Epidermal melanocyte (primary cell): ENCODE measurements around the gene DROSHA.
"Not testable (repeated sequence)": the region's sequence is repeated elsewhere in the genome, so short reads cannot be mapped to it uniquely, and the experiment has no call there.

Source experiments
- DNase-seq: peaks from one replicate; pipeline ENCODE4 v3.0.0; 2011; ENCODE audit warnings: low spot score; ENCODE audit not compliant: insufficient read length

DROSHA gene

DNA sequence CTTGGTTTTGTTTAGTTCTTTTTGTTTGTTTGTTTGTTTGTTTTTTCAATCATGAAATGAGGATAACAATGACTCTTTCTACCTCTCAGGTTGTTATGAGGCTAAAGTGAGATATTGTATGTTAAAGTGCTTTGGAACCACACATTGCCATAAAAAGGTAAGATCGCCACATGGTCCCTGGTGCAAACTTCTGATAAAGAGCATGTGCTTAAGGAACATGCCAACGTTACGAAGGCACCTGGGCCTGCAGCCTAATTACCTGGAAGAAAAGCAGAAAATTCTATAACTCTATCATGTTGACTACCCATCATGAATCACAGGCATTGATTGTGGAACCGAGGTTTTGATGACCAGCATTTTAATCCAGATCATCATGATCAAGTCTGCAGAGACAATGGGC, 151.8 kb downstream of the DROSHA start:
- no peak for DNase-seq

DNA sequence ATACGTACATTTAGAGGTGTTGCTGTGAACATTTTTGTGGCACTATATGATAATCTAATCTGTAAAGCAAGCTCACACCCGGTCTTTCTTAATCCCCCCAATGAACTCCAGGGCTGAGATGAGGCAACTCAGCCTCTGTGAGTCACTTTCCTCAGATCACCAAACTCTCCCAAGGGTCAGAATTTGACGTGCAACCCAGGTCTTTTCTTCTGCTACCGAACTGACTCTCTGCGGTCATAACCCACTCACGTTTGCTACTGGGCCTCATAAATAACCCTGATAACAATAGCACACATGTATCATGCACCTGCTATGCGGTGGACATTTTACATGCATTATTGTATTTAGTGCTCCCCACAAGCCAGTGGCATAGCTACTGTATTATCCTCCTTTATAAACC, 153.1 kb downstream of the DROSHA start:
- no peak for DNase-seq

DNA sequence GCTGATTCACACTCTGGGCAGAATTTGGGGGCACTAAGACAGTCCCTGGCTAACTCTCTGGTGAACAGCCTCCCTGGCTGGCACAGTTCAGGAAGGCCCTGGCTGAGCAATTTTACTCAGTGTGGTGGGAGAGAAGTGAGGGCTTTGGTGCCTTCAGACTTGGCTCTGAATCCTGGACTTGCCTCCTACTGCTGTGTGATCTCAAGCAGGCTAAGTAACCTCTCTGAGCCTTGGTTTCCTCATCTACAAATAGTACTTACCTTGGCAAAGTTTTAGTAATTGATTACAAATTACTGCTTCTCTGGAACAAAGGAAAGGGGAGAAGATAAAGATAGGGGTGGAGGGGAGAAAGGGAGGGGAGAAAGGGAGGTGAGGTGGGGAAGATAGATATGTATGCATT, 153.8 kb downstream of the DROSHA start:
- no peak for DNase-seq

- no peak for DNase-seq
Measured at GRCh38 chr5:31377274-31377946, 154.5 kb downstream of the DROSHA start.

DNA sequence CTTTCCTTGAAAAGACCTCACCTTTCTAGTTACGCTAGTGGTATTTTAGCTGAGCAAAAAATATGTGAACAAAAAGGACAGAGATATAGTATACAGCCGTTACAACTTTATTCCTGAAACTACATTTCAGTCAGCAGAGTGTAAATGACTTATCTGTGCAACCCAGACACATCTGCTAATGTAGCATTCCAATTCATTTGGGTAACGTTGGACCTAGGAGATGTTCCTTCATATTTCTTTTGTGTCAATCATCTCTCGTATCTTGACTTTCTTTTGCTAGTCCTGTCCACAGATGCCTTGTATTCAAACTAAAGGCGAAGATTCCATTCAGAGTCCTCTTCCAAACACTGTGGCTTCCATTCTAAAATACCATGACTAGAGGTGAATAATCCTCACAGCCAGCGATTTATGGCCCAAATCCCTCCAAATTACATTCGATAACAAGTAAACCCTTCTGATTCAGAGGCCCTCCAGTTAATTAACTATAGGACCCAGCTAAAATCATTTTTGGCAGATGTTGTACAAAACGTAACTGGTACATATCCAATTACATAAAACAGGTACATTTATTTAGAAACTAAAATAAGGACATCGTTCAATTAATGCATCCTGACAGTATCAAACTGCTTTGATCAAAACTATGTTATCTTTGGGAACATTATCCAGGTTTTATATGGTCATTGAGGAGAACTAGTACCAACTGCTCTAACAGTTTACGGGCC, 155.7 kb downstream of the DROSHA start:
- DNase-seq: no peak

- no peak for DNase-seq
Measured at GRCh38 chr5:31372124-31372523, 159.8 kb downstream of the DROSHA start.

- DNase-seq: no peak
Measured at GRCh38 chr5:31366941-31367340, 165.0 kb downstream of the DROSHA start.

DNA sequence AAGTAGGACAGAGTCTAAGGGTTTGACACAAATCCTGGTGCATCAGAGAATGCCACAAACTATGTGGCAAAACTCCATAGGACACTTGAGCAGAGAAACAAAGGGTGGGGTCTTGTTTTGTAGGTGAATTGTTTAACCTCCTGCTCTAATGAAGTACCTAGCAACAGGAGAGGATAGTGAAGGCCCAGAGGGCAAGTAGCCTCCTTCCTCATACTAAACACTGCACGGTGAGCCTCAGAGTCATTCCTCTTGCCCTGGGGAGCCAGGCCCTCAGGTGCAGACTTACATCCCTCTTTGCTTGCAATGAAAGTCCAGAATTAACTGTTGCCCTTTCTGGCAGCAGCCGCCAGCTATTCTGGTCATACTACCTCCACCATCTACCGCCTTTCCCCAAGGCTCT, 166.1 kb downstream of the DROSHA start:
- DNase-seq: no peak

DNA sequence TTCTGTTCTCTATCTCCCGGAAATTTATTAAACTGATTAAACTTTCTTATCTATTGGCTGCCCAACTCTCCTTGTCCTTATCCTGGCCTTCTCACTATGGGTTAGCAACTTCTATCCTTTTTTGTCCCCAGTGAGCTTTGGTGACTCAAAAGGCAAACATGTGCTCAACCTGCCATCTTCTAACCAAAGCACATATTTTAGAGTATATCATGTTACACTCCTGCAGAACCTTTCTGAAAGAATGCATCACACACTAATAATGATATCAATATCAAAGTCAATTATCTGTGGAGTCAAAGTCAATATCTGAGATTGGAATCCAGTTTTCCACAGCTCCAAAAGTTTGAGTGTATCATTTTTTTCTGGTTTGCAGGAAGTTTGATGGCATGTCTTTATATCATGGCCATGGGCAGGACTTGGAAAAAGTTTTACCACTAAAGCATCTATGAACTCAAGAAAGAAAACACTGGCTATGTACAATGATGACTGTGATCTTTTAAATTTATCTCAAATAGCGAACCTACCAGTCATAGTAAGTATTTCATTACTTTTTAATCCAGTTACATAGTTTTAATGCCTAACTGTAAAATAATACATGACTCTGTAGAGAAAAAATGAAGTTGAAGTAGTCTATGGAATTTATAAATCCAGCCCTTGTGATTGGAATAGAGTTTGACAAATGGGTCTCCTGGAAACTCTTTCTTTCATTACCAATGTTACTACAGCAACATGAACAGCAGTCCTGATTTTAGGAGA, 166.8 kb downstream of the DROSHA start:
- no peak for DNase-seq

DNA sequence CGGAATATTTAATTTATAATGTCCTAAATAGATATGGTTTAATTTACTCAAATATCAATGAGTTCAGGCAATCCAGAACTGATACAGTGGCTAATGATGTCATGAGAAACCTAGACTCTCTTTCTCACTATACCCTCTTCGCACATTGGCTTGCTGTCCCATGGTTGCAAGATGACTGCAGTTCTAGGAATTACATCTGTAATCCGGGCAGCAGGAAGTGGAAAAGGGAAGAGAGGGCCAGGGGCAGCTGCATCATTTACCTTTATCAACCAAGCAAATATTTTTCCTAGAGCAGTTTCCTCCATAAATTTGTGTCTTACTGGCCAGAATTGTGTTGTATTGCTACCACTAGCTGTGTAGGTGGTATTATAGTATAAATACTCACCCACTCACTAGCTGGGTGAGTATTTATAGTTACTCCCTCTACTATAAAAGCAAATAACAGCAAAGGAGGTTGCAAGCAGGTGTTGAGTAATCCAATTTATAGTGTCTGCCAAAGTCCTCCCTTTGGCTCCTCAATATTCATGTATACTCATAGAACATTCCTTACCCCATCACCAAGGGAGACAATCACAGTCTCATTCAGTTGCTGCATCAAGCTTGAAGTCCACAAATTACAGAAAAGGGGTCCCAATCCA, 168.8 kb downstream of the DROSHA start:
- DNase-seq: no peak

DNA sequence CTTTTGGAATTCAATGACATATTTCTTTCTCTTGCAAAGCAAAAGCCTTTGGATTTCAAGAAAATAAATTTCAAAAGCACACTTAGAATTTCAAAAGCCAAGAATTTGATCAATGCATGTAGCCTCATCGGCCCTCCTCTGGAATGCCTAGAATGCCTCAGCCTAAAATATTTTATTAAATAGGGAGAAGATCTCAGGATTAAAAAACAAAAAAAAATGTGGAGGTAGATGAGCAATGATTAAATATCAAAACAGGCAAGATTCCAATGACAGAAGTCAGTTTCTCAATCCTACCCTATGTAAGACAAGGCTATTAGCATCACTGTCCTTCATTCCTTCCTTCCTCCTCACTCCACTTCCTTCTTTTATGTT, 169.4 kb downstream of the DROSHA start:
- DNase-seq: no peak

GRCh38 chr5:31361704-31362528, 170.0 kb downstream of the DROSHA start:
- not testable (repeated sequence) for DNase-seq

DNA sequence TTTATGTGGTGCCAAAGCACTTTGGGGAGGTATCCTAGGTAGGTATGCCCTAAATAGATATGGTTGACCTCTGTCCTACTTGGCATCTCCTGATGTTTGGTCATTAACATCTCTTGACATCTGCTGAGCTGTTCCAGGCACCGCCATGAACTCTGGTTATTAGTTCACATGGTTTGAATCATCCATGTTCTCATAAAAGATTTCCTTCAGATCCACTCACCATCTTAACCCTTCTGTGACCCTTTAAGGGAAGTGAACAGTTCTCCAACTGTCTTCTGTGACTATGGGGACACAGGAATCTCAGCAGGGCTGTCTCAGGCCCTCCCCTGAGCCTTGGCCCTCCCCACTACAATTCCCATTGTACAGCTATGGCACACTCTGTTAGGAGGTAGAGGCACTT, 170.7 kb downstream of the DROSHA start:
- DNase-seq: no peak

GRCh38 chr5:31359839-31360238, 172.1 kb downstream of the DROSHA start:
- no peak for DNase-seq

DNA sequence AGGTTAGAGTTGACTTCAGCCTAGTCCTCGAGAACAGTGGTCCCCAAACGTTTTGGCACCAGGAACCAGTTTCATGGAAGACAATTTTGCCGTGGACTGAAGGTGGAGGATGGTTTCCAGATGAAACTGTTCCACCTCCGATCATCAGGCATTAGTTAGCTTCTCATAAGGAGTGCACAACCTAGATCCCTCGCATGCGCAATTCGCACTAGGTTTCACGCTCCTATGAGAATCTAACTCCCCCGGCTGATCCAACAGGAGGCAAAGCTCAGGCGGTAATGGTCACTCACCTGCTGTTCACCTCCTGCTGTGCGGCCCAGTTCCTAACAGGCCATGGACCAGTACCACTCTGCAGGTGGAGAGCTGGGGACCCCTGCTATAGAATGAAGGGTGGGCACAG, 174.9 kb downstream of the DROSHA start:
- no peak for DNase-seq

DNA sequence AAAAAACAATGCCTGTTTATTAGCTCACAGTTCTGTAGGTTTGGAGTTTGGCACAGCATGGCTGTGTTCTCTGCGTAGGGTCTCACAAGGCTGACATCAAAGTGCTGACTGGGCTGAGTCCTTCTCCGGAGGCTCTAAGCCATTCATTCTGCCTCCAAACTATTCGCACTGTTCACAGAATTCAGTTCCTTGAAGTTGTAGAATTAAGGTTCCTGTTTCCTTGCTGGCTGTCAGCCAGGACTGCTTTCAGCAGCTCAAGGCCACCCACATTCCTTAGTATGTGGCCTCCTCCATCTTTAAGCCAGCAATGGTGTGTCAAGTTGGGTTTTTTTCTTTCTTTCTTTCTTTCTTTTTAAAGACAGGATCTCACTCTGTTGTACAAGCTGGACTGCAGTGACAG, 176.6 kb downstream of the DROSHA start:
- no peak for DNase-seq
